Erythroblast (primary cell): ENCODE results near the gene SLC1A2.

ENCODE experiments used
- GATA1 ChIP-seq: IDR thresholded peaks from 2 replicates; pipeline ENCODE4 v1.6.1; 2011; ENCODE audit warnings: low read depth, mild to moderate bottlenecking, control low read depth, low read length, moderate library complexity
- POLR2A ChIP-seq: IDR thresholded peaks from 2 replicates; pipeline ENCODE4 v1.6.1; 2011; ENCODE audit warnings: mild to moderate bottlenecking, low read length

DNA sequence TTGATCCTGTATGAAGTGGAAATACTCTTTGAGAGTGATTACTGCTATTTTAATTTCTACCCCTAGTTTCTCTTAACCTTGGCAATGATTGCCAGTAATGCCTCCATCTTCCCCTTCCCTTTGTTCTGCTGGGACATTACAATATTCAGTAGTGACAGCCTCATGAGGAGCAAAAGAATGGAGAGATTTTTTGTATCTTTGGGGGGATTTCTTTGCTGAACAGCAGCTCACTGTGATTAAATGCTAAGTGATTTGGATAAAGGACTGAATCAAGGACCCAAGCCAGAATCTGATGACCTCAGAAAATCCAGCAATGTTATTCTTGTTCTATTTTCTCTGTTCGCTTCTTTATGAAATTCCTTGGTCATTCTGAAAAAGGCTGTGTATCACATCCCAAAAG, 7.0 kb upstream of the SLC1A2 start:
- TF ChIP-seq POLR2A (no peak), GATA1 (no peak)
